PC-9 (cell line): ENCODE results near the gene PHOX2B.

Experiments
- CTCF ChIP-seq: fragments of 200-600 bp; sonication (generic); conservative IDR thresholded peaks from 2 replicates; pipeline ENCODE4 v1.6.1; 2017; ENCODE audit warnings: mixed run types, antibody characterized with exemption, mild to moderate bottlenecking, moderate library complexity
- EZH2 ChIP-seq: fragments of 200-600 bp; sonication (generic); IDR thresholded peaks from 2 replicates; pipeline ENCODE4 v1.8.0; 2017; ENCODE audit warnings: antibody characterized with exemption, low read depth

- TF ChIP-seq EZH2 (no peak), CTCF (no peak)
Measured at GRCh38 chr4:41702770-41703169, 45.8 kb downstream of the PHOX2B start.
